GM12865 (cell line): ENCODE data around the gene OR10H2.

Source experiments
- DNase-seq: peaks from one replicate; pipeline ENCODE4 v3.0.0; 2010; ENCODE audit warnings: low read depth
- H3K4me3 ChIP-seq: 2 replicates; pipeline ENCODE4 v1.5.1; 2011; ENCODE audit warnings: mild to moderate bottlenecking, low read depth, low read length, control low read depth
- TF ChIP-seq, protein P1 (sequence below): IDR thresholded peaks from 2 replicates; pipeline ENCODE4 v1.5.1; 2011; ENCODE audit warnings: low read length, control low read depth, low read depth, inconsistent platforms; ENCODE audit not compliant: insufficient read depth; ENCODE audit errors: missing control alignments

The OR10H2 gene

DNA sequence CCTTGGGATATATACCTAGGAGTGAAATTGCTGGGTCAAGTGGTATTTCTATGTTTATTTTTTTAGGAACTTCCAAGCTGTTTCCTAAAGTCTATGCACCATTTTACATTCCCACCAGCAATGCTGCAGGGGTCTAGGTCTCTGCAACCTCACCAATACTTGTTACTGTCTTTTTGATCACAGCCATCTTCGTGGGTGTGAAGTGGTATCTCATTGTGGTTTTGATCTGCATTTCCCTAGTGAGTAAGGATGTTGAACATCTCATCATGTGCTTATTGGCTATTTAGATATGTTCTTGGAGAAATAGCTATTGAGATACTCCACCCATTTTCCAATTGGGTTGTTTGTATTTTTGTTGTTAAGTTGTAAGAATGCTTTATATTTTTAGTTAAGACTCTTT is 2.7 kb downstream of the OR10H2 start:
- H3K4me3 ChIP-seq, result no peak overlapping the region
- DNase-seq, result no peak

DNA sequence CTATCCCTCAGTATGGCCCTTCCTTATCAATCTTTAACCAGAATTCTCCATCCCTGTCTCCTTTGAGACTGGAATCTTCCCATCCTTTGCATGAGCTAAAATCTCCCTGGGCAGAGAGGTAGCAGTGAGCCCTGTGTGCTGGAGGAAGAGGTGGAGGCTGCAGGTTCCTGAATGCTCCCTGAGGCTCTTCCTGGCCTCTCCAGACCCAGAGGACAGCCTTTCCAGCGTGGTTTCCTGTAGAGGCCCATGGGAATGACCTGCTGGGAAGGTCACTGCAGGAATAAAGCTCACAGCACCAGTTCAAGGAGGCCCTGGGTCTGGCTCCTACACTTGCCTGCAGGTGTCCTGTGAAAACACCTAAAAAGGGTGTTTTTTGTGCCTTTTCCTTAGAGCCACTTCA is 4.6 kb downstream of the OR10H2 start:
- TF ChIP-seq, protein P1, sequence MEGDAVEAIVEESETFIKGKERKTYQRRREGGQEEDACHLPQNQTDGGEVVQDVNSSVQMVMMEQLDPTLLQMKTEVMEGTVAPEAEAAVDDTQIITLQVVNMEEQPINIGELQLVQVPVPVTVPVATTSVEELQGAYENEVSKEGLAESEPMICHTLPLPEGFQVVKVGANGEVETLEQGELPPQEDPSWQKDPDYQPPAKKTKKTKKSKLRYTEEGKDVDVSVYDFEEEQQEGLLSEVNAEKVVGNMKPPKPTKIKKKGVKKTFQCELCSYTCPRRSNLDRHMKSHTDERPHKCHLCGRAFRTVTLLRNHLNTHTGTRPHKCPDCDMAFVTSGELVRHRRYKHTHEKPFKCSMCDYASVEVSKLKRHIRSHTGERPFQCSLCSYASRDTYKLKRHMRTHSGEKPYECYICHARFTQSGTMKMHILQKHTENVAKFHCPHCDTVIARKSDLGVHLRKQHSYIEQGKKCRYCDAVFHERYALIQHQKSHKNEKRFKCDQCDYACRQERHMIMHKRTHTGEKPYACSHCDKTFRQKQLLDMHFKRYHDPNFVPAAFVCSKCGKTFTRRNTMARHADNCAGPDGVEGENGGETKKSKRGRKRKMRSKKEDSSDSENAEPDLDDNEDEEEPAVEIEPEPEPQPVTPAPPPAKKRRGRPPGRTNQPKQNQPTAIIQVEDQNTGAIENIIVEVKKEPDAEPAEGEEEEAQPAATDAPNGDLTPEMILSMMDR, result no peak
- H3K4me3 ChIP-seq, result no peak overlapping the region
- no peak for DNase-seq

More for the DNA sequence above, 2.7 kb downstream of the OR10H2 start:
- TF ChIP-seq, protein P1, result no peak

DNA sequence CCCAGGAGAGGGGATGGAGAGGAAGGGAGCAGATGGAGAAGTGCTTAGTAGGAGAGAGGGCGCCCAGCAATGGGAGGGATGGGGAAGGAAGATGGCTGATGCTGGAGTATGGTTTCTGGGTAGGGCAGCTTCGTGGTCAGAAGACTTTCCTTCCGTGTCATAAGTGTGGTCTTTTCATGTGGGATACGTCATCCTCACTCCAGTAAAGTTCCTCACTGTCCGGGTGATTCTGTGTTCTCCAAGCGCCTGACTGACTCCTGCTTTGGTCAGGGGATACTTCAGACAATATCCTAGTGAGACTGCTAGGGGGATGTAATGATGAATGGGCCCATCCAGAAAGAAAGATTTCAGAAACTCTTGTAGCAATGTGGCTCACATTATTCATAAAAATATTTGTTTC is 6.1 kb downstream of the OR10H2 start:
- DNase-seq, result no peak
- TF ChIP-seq, protein P1, result no peak
- H3K4me3 ChIP-seq, result no peak overlapping the region

DNA sequence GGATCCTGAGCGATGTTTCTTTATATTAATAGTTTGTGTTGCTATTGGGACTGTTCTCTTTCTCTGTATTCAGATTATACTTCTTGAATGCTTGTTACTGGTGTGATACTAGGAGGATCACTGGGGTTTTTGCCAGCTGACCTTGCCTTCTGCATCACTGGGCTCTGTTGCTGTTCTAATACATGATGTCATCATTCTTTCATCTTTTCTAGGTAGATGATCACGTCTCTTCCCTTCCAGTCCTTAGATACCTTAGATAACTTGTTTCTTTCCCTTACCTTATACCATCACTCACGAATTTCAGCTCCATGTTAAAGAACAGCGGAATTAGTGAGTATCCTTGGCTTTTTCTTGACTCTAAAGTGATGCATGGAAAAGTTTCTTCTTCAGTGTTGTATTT is 9.9 kb downstream of the OR10H2 start, which contains the start of gene OR10H3:
Gene OR10H3 (plus strand): TSS at position 264 of the 400 bp plus-strand sequence. CDS start 3,408 bp downstream, outside the sequence.
- H3K4me3 ChIP-seq, result no peak within 1 kb of the TSS
- DNase-seq, result no peak
- TF ChIP-seq, protein P1, result no peak

DNA sequence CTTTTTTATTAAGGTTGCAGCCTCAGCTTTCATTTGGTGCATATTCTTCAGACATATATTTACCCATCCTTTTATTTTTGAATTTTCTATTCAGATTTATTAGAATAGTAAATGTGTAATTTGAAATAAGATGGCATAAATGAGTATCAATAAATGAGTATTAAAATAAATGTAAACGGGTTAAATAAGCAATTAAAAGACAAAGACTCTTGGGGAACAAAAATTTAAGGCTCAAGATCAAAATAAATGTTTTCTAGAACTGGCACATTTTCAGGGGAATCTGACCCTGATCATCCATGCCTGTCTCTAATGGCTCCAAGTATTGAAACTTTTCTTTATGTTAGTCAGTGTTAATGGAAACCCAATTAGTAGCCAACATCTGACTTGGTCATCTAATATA is 13.0 kb downstream of the OR10H2 start:
- DNase-seq, result no peak
- H3K4me3 ChIP-seq, result no peak overlapping the region
- TF ChIP-seq, protein P1, result no peak

DNA sequence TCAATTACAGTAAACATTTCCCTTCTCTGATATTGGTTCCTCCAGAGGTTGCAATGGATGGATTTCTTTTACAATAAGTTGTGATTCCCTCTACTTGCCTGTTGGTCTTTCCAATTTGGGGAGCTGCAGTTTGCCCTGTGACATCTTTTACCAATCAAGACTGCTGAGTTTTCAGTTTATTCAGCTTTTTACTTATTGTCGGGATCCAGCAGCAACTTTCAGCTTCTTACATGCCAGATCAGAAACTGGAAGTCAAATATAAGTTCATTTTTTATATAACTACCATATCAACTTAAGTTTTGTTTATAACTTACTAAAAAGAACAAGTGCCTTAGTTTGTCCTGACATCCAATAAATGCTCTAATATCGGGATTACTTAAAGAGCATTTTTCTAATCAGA is 20.4 kb downstream of the OR10H2 start:
- H3K4me3 ChIP-seq, result no peak overlapping the region
- DNase-seq, result no peak
- TF ChIP-seq, protein P1, result no peak

DNA sequence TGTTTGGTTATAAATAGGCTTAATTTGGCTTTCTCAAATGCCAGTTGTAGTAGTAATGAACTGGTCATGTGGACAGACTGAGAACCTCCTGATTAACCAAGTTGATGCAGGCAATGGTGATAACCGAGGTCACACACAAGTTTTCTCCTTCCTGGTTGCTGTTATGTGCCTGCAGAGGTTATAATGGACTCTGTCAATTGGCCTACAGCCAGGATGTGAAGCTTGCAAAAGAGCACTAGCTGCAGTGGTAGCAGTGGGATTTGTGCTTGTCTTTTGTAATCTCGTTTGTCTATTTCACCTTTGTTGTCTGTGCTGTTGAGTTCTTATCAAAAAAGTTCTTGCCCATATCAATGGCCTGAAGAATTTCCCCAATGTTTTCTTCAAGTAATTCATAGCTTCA is 30.6 kb downstream of the OR10H2 start:
- TF ChIP-seq, protein P1, result no peak
- DNase-seq, result no peak
- no peak overlapping the region for H3K4me3 ChIP-seq
